ENCODE results near the gene CLEC2B.
A peak's percentile ranks its signal among the peaks of the same experiment; 100 is the strongest.

The CLEC2B gene

DNA sequence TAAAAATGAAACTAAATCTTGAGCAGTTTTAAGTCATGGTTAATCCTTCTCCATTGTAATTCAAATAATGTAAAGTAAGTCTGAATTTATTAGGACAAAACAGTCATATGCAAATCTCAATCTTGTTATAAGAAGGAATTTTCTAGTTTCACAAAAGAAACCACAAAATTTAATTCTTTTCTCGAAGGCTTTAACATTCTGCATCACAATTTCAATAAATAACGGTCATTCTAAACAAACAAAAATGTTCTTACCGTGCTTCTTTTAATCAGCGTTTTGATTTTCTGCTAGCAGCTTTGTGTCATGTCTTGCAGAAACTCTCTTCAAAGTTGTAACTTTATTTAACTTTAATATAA lies 225 bp downstream of the CLEC2B start:
- no peak for DNase-seq (ENCODE audit: low read depth)

DNA sequence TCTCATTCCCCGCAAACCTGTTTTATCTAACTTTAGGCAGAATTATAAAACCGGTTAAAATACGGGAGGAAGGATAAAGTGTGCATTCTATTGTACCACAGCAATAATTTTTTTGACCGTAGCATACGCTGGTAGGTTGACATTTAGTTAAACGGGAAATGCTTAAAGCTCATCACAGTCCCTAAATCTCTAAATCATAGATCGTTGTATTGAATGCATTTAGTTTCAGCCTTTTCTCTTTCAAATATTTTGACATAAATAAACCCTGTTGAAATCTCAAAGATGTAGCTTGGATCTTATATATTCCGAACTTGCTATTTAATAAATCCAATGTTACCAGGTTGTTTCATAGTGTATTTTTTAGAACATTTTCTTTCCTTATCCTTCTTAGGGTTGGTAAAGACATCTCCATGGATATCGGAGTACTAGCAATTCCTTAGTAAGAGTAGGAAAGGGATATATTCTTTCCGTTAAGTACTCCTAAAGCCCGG lies 798 bp downstream of the CLEC2B start:
- DNase-seq (ENCODE audit: low read depth): no peak

GRCh38 chr12:9867531-9867930 lies 1.6 kb downstream of the CLEC2B start:
- DNase-seq (ENCODE audit: low read depth): no peak

DNA sequence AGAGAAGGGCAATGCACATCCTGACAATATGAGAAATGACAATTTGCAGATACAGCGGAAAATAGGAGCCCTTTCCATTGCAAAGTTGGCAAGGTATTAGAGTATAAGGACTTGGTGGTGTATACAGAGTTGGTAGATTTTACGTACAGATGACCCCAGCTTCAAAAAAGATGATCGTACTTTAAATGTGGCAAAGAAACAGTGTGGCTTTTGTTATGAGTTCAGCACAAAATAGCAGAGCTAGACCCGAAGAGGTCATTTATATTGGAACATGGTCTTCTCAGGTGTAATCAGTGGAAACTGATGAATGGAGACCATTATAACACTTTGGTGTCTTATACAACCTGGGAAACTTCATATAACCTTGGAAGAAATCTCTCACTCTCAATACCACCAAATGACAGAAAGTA lies 2.3 kb downstream of the CLEC2B start:
- DNase-seq (ENCODE audit: low read depth): no peak

DNA sequence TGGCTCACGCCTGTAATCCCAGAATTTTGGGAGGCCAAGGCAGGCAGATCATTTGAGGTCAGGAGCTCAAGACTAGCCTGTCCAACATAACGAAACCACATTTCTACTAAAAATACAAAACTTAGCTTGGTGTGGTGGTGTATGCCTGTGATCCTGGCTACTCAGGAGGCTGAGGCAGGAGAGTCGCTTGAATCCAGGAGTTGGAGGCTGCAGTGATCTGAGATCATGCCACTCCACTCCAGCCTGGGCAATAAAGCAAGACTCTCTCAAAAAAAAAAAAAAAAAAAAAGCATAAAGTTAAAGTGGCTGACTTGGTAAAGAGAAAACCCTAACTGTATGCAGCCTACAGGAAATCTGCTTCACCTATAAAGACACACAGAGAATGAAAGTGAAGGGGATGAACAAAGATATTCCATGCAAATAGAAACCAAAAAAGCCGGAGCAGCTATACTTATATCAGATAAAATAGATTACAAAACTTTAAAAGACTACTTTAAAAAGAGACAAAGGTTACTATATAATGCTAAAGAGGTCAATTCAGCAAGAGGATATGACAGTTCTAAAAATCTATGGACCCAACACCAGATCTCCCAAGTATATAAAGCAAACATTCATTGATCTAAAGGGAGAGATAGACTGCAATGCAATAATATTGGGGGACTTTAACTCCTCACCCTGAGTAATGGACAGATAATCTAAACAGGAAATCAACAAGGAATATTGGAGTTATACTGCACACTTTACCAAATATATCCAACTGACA lies 4.1 kb downstream of the CLEC2B start:
- DNase-seq (ENCODE audit: low read depth): no peak

DNA sequence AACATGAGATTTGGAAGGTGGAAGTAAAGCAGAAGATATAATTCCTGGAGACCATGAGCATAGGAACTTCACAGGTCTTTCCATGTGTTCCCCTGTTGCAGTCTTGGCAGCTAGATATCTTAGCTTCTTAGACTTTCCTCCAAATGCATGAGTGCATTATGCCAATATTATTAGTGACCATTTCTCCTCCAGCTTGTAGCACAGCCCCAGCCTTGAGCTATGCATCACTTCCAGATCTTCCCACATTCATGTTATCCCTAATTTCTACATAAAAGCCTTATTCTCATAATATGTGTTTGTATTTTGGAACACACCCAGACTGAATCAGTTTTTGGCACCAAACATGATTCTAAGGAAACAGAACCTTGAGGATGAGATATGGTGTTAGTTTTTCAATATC lies 11.0 kb downstream of the CLEC2B start:
- no peak for DNase-seq (ENCODE audit: low read depth)

- no peak for DNase-seq (ENCODE audit: low read depth)
These were observed 12.3 kb downstream of the CLEC2B start for GRCh38 chr12:9856894-9857293.

GRCh38 chr12:9856151-9856550 lies 13.0 kb downstream of the CLEC2B start:
- DNase-seq (ENCODE audit: low read depth): no peak

- DNase-seq (ENCODE audit: low read depth): peak; percentile 6
These were observed 17.2 kb downstream of the CLEC2B start for GRCh38 chr12:9851927-9852326.

DNA sequence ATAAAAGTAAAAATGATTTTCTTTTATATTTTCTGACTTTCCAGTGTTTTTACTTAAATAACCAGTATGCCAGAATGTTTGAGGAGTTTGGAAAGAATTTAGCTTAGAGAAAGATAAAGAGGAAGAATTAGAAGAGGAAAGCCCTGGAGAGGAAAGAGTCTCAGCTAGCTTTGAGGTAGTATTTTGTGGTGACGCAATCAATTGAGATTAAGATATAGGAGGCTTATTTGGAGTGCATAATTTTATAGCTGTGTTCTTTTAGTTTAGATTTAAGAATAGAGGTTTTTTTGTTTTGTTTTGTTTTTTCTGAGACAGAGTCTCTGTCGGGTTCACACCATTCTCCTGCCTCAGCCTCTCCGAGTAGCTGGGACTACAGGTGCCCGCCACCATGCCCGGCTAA lies 18.1 kb downstream of the CLEC2B start:
- DNase-seq (ENCODE audit: low read depth): no peak

- no peak for DNase-seq (ENCODE audit: low read depth)
These were observed 20.3 kb downstream of the CLEC2B start for GRCh38 chr12:9848899-9849298.

- DNase-seq (ENCODE audit: low read depth): peak; percentile 21
These were observed 25.7 kb downstream of the CLEC2B start for GRCh38 chr12:9843407-9843806.

DNA sequence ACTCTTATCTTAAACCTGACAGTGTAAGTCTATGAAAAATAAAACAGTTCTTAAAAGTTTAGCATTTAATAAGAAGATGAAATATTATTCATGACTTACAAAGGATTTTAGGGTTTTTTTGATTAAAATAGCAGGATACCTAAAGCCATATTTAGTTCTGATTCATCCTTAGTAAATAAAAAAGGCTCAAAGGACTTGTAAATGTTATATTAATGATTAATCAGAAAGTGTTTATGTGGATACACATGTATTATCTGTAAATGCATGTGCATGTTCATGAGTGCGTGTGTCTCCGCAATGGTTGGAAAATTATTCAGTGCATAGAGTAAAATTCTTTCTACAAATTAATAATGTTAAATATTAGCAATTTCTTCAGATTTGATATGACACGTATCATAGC lies 37.4 kb downstream of the CLEC2B start:
- DNase-seq (ENCODE audit: low read depth): no peak

DNA sequence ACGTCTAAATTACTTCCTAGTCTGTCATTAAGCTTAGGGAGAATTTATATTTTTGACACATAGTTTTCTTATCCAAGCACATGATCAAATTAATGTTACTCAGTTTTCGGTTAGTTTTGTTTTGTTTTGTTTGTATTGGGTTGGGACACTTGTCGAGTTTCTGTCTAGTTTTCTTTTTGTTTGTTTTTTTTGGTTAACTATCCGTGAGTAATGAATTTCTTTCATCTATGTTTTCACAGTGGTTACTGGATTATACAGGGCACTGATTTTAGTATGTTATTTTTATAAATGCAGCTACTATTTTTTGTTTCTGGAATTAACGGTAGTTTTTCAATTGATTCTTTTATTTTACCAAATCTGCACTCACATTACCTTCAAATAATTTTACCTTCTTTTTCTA lies 39.2 kb downstream of the CLEC2B start:
- DNase-seq (ENCODE audit: low read depth): no peak

DNA sequence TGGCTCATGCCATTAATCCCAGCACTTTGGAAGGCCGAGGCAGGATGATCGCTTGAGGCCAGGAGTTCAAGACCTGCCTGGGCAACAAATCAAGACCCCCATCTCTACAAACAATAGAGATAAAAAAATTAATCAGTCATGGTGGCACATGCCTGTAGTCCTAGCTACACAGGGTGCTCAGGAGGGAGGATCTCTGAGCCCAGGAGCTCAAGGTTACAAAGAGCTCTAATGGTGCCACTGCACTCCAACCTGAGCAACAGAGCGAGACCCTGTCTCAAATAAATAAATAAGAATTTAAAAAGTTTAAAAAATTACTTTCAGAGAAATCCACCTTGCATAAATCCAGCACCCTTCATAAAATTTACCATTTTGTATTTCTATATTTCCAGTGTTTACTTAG lies 39.7 kb downstream of the CLEC2B start:
- DNase-seq (ENCODE audit: low read depth): no peak

- DNase-seq (ENCODE audit: low read depth): no peak
These were observed 41.8 kb downstream of the CLEC2B start, which contains the start of gene KLRF1 for GRCh38 chr12:9827209-9827888. Gene KLRF1 (plus strand): TSS chr12:9827481. CDS start chr12:9827545, 64 bp downstream.

- no peak for DNase-seq (ENCODE audit: low read depth)
These were observed 48.7 kb downstream of the CLEC2B start for GRCh38 chr12:9820281-9820930.

DNA sequence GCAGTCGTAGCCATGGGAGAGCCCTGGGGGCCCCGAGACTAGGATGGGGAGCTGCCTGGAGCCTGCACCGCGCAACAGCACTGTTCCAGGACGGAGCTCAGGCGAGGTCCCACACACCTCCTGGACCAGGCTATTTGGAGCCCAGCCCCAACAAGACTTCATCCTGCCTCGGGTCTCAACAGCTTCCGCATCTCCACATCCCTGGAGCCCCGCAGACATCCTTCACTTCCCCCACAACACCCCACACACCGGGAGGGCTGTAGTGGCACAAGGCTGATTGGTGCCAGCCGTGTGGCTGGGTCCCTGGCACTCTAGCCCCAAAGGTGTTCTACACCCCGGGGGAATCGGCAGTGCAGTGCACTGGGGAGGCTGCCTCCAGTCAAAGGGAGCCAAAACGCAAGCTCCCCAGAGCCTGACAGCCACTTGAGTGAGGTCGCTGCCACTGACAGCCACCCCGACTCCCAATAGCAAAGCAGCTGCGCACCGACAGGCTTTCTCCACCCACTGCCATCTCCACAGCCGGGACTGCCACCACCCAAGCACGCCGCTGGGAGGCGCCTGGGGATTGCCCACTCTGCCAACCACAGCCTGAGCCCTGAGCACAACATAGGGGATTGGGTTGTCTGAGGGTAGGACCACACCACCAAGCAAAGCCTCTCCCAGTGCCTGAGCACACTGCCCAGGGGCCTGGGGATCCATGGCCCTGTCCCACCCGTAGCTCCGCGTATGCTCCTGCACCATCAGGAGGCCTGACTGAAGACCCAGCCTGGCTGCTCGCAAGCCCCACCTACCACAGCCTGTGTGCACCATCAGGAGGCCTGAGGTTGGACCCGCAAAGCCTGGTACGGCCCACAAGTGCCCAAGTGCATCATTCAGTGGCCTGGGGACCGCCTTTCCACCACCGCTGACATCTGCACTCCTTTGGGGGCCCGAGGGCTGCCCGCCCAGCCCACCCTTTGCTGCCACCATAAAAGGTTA lies 55.0 kb downstream of the CLEC2B start:
- DNase-seq (ENCODE audit: low read depth): peak; percentile 67

DNA sequence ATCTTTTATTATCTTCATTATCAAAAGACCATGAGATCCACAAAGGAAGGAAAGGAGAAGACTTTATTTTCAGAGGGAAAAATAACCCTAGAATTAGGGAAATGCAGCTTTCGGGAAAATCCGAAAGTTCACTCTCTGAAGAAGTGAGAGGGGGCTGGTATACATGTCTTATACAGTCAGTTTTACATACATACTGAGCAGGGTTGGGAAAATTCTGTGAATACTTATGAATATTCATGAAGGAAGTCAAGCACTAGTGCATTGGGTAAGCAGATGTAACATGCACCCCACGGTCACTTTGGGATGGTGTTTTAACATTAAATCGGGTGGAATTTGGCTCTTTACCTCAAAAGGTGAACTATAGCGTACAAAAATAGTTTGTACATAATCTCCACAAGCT lies 57.5 kb downstream of the CLEC2B start:
- no peak for DNase-seq (ENCODE audit: low read depth)

DNA sequence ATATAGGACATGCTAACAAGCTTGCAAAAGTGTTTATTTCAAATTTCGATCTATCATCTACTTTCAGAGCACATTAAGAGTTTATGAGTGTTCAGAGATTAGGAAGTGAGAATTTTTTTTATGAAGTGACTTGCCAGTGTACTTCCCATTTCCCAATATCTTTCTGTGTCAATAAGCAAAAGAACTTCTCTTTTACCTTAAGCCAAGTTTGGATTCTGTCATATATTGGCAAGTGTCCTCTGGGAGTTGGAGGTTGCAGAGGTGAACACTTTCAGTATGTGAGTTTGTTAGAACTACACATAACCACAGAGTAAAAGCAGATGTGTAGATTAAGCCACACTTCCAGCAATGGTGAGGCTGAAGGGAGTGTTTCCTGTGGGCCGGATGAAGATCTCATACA lies 58.5 kb downstream of the CLEC2B start:
- no peak for DNase-seq (ENCODE audit: low read depth)

- no peak for DNase-seq (ENCODE audit: low read depth)
These were observed 59.3 kb downstream of the CLEC2B start for GRCh38 chr12:9809866-9810265.

DNA sequence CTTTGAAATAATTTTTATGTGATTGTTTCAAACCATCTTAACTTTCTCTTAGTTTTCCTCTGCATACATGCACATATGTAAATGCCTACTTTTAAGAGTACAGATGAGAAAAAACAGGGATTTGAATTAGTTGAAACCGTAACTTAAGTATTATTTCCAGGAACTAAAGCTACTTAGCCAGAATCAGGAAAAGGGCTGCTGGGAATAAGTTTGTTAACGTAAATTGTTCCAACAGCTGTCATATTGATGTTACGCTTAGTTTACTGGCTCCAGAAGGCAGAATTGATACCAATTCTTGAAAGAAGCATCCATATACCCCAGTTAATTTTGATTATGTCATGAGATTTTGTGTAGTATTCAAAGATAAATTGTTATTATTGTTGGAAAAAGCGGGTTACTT lies 59.8 kb downstream of the CLEC2B start:
- no peak for DNase-seq (ENCODE audit: low read depth)
